ENCODE data around the gene KCND3. TPM values are rescaled to one million over a fixed set of nuclear protein-coding genes. Genes with fewer than 3 reads are reported as not detected.

The KCND3 gene
- total RNA-seq, 1 experiment from 2014 or later: 0.17 TPM

- DNase-seq (ENCODE audit: low spot score): no peak
These were observed 30.0 kb downstream of the KCND3 start for GRCh38 chr1:111959436-111959835.

- no peak for DNase-seq (ENCODE audit: low spot score)
These were observed 30.6 kb downstream of the KCND3 start for GRCh38 chr1:111958851-111959250.

GRCh38 chr1:111958075-111958474, 31.4 kb downstream of the KCND3 start:
- DNase-seq (ENCODE audit: low spot score): no peak

- no peak for DNase-seq (ENCODE audit: low spot score)
These were observed 33.2 kb downstream of the KCND3 start for GRCh38 chr1:111956155-111956771.

GRCh38 chr1:111955755-111956154, 33.7 kb downstream of the KCND3 start:
- DNase-seq (ENCODE audit: low spot score): no peak

GRCh38 chr1:111953797-111954196, 35.7 kb downstream of the KCND3 start:
- DNase-seq (ENCODE audit: low spot score): no peak

GRCh38 chr1:111952125-111952657, 37.3 kb downstream of the KCND3 start:
- no peak for DNase-seq (ENCODE audit: low spot score)

GRCh38 chr1:111948209-111949171, 41.0 kb downstream of the KCND3 start:
- peak; percentile 81 for DNase-seq (ENCODE audit: low spot score)

GRCh38 chr1:111943846-111944749, 45.4 kb downstream of the KCND3 start:
- DNase-seq (ENCODE audit: low spot score): no peak

GRCh38 chr1:111943066-111943465, 46.4 kb downstream of the KCND3 start:
- DNase-seq (ENCODE audit: low spot score): no peak

- no peak for DNase-seq (ENCODE audit: low spot score)
These were observed 50.9 kb downstream of the KCND3 start for GRCh38 chr1:111938536-111938935.

GRCh38 chr1:111938123-111938522, 51.3 kb downstream of the KCND3 start:
- DNase-seq (ENCODE audit: low spot score): no peak

- DNase-seq (ENCODE audit: low spot score): no peak
These were observed 52.2 kb downstream of the KCND3 start for GRCh38 chr1:111937147-111937725.

GRCh38 chr1:111934106-111934852, 55.2 kb downstream of the KCND3 start:
- no peak for DNase-seq (ENCODE audit: low spot score)

GRCh38 chr1:111930356-111930755, 59.1 kb downstream of the KCND3 start:
- DNase-seq (ENCODE audit: low spot score): no peak

GRCh38 chr1:111928531-111928930, 60.9 kb downstream of the KCND3 start:
- no peak for DNase-seq (ENCODE audit: low spot score)

GRCh38 chr1:111927652-111928051, 61.8 kb downstream of the KCND3 start:
- DNase-seq (ENCODE audit: low spot score): no peak

GRCh38 chr1:111924786-111925185, 64.7 kb downstream of the KCND3 start:
- no peak for DNase-seq (ENCODE audit: low spot score)

- DNase-seq (ENCODE audit: low spot score): no peak
These were observed 65.7 kb downstream of the KCND3 start for GRCh38 chr1:111923766-111924165.

GRCh38 chr1:111921948-111922347, 67.5 kb downstream of the KCND3 start:
- DNase-seq (ENCODE audit: low spot score): no peak

Data from A172 (cell line).